SK-N-SH (cell line): ENCODE results near the gene SPEG. TPM values are rescaled to one million over a fixed set of nuclear protein-coding genes. Genes with fewer than 3 reads are reported as not detected.

Experiments
- CTCF ChIA-PET: fragments of 300-600, 350-600 bp; formaldehyde crosslinking; extraction: SDS; loops from one replicate; lab custom pipeline; 2021; lab: Yijun Ruan, JAX
- POLR2A ChIA-PET: fragments of 350-600 bp; sonication (Branson Sonifier 250); formaldehyde crosslinking; extraction: SDS; loops from one replicate; lab custom pipeline; 2020; ENCODE audit warnings: antibody characterized with exemption, inconsistent platforms; lab: Yijun Ruan, JAX
- DNase-seq: peaks from one replicate; pipeline ENCODE4 v3.0.0; 2012
- H2AFZ ChIP-seq: fragments of 200-600 bp; sonication (generic); 2 replicates; pipeline ENCODE4 v1.8.1; 2016; ENCODE audit warnings: antibody characterized with exemption, mild to moderate bottlenecking, low read depth
- H3F3A ChIP-seq: fragments of 200-600 bp; sonication (generic); replicated peaks from 2 replicates; pipeline ENCODE3; 2016; ENCODE audit warnings: antibody characterized with exemption, mild to moderate bottlenecking; ENCODE audit not compliant: insufficient read depth
- H3K27ac ChIP-seq, 2 experiments: fragments of 200-500 bp in 1 of 2; fragments of 200-600 bp in 1 of 2; sonication (Bioruptor generic) in 1 of 2; sonication (generic), shearing (Covaris generic) in 1 of 2; 2 replicates each; pipeline versions ENCODE4 v1.5.1 to v1.6.1; 2014 to 2016; ENCODE audit warnings: low read depth in 2 of 2, inconsistent platforms in 1 of 2, low read length in 1 of 2, mild to moderate bottlenecking in 1 of 2, mixed read lengths in 1 of 2
- H3K27me3 ChIP-seq: fragments of 200-600 bp; sonication (generic), shearing (Covaris generic); 2 replicates; pipeline ENCODE4 v1.6.1; 2016; ENCODE audit warnings: mixed run types; ENCODE audit not compliant: insufficient read depth
- H3K36me3 ChIP-seq, 2 experiments: fragments of 200-500 bp in 1 of 2; fragments of 200-600 bp in 1 of 2; sonication (Bioruptor generic) in 1 of 2; sonication (generic) in 1 of 2; replicated peaks in 1 of 2; 2 replicates each; pipeline versions ENCODE3 to v1.5.1; 2014 to 2016; ENCODE audit warnings: low read length in 1 of 2, mild to moderate bottlenecking in 1 of 2; ENCODE audit not compliant: insufficient read depth in 2 of 2, control insufficient read depth in 1 of 2
- H3K4me1 ChIP-seq, 2 experiments: fragments of 200-500 bp in 1 of 2; fragments of 200-600 bp in 1 of 2; sonication (Bioruptor generic) in 1 of 2; sonication (generic), shearing (Covaris generic) in 1 of 2; 2 replicates each; pipeline versions ENCODE4 v1.5.1 to v1.6.1; 2014 to 2016; ENCODE audit warnings: low read depth in 1 of 2, low read length in 1 of 2, mixed run types in 1 of 2; ENCODE audit not compliant: insufficient read depth in 2 of 2, control insufficient read depth in 1 of 2
- H3K4me2 ChIP-seq: fragments of 200-600 bp; sonication (generic), shearing (Covaris generic); 2 replicates; pipeline ENCODE4 v1.6.1; 2017; ENCODE audit warnings: mixed run types
- H3K4me3 ChIP-seq, 2 experiments: fragments of 200-500 bp in 1 of 2; fragments of 200-600 bp in 1 of 2; sonication (Bioruptor generic) in 1 of 2; sonication (generic), shearing (Covaris generic) in 1 of 2; 2 replicates each; pipeline versions ENCODE4 v1.5.1 to v1.8.1; 2014 to 2016; ENCODE audit warnings: low read depth in 2 of 2, inconsistent platforms in 1 of 2, low read length in 1 of 2, mild to moderate bottlenecking in 1 of 2, mixed read lengths in 1 of 2, moderate library complexity in 1 of 2
- H3K79me2 ChIP-seq: fragments of 200-600 bp; sonication (generic); 2 replicates; pipeline ENCODE4 v1.8.1; 2017; ENCODE audit warnings: mild to moderate bottlenecking; ENCODE audit not compliant: insufficient read depth
- H3K9ac ChIP-seq: fragments of 200-600 bp; sonication (generic); 2 replicates; pipeline ENCODE4 v1.6.1; 2017; ENCODE audit warnings: mixed run types
- H3K9me2 ChIP-seq: fragments of 200-600 bp; sonication (generic); 2 replicates; pipeline ENCODE4 v1.6.1; 2017; ENCODE audit warnings: mixed run types
- H3K9me3 ChIP-seq: fragments of 200-600 bp; sonication (generic); 2 replicates; pipeline ENCODE4 v1.6.1; 2017; ENCODE audit warnings: mixed run types, mild to moderate bottlenecking, moderate library complexity
- H4K20me1 ChIP-seq: fragments of 200-600 bp; sonication (generic); 2 replicates; pipeline ENCODE4 v1.6.1; 2017; ENCODE audit warnings: mild to moderate bottlenecking, mixed run types; ENCODE audit not compliant: insufficient read depth
- EP300 ChIP-seq, 2 experiments: IDR thresholded peaks; 2 replicates each; pipeline versions ENCODE4 v1.4.0 to v1.6.1; 2012; ENCODE audit warnings: borderline replicate concordance in 1 of 2, low read depth in 1 of 2, low read length in 1 of 2
- JUND ChIP-seq: IDR thresholded peaks from 2 replicates; pipeline ENCODE4 v1.4.0; 2012
- NRF1 ChIP-seq: IDR thresholded peaks from 2 replicates; pipeline ENCODE4 v1.6.1; 2012; ENCODE audit warnings: low read depth, mild to moderate bottlenecking, low read length
- RAD21 ChIP-seq: IDR thresholded peaks from 2 replicates; pipeline ENCODE4 v1.6.1; 2012; ENCODE audit warnings: mild to moderate bottlenecking, low read length
- REST ChIP-seq: IDR thresholded peaks from 2 replicates; pipeline ENCODE4 v1.6.1; 2012; ENCODE audit warnings: mild to moderate bottlenecking, low read depth, low read length, moderate library complexity
- RFX5 ChIP-seq: IDR thresholded peaks from 2 replicates; pipeline ENCODE4 v1.6.1; 2012; ENCODE audit warnings: mild to moderate bottlenecking, improper control_type of control experiment, low read length
- TCF12 ChIP-seq: IDR thresholded peaks from 2 replicates; pipeline ENCODE4 v1.4.0; 2012
- ZBTB33 ChIP-seq: IDR thresholded peaks from 2 replicates; pipeline ENCODE4 v1.4.0; 2012; ENCODE audit warnings: low read depth, borderline replicate concordance
- WGBS: methylation state at CpG from one replicate; pipeline ENCODE4 v1.1.6; 2017; ENCODE audit warnings: low lambda C conversion rate; 5-methylcytosine and 5-hydroxymethylcytosine counted together
- polyA plus RNA-seq, 3 experiments: library from polyadenylated mRNA; depleted of rRNA; stranded (reverse); fragments of >200 nt; gene quantifications; 2 replicates each; pipeline ENCODE4 v1.2.3, GENCODE V29; 2012
- TF ChIP-seq, protein P1 (sequence below): fragments of 150-350 bp; IDR thresholded peaks from 2 replicates; pipeline ENCODE4 v1.6.1; 2017; ENCODE audit warnings: antibody characterized with exemption, low read length, low read depth, borderline replicate concordance
- TF ChIP-seq, protein P2 (sequence below): IDR thresholded peaks from 2 replicates; pipeline ENCODE4 v1.4.0; 2012; ENCODE audit warnings: low read depth

SPEG gene
- polyA plus RNA-seq, 1 of the 3 experiments (the other 2 are of a cell fraction): 107 TPM

DNA sequence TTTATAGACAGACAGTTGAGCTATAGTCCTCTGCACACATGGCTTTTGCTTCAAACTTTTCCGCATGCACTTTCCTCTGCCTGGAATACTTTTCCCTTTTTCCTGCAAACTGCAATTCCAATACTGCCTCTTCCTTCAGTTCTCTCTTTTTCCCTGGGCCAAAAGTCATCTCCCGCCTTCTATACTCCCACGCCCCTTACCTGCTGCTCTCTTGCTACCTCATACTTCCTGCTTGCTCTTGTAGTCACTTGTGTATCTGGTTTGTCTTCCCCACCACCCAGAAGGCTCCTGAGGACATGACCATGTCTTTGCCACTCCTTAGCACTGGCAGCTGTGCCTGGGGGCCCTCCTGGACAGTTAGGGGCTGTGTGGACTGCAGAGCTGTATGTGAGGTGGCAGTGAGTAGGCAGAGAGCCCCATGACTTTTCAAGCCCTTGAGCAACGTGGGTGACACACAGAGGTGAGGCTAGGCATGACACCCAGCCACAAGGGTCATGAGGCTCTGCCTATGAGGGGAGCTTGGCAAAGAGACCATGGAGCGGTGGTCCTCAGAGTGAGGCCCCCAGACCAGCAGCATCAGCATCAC lies 23.2 kb downstream of the SPEG start:
- Histone ChIP-seq H3K27me3 (no peaks in the 10 kb centered on the region), H3K4me2 (no peak overlapping the region), H3K4me3 (no peak overlapping the region), H3K4me1 (peaks cover 34 to 43% of the 10 kb centered on the region in 2 experiments), H3K9ac (no peak overlapping the region), H4K20me1 (no peaks in the 10 kb centered on the region), H3K9me3 (no peaks in the 10 kb centered on the region), H3K79me2 (peaks cover 17% of the 10 kb centered on the region; the same call in 1 of the 2 replicates), H2AFZ (no peak overlapping the region), H3K36me3 (peaks cover 19 to 44% of the 10 kb centered on the region in 2 experiments), H3K27ac (no peak overlapping the region; a peak in 1 of 4 replicates), H3K9me2 (no peaks in the 10 kb centered on the region), H3F3A (peaks cover 10% of the 10 kb centered on the region)
- ChIA-PET CTCF (interaction anchor here (0.6 to 10.9 kb wide), 13 partner anchors 15 to 83 kb away, joined by 3 to 159 read pairs (median 6); partner anchors contain the start of gene ASIC4), POLR2A (interaction anchor here (0.6 to 1.5 kb wide), 2 partner anchors 13 to 16 kb away, joined by 3 read pairs; no protein-coding TSS in a partner anchor)
- WGBS: 88% methylated on average over 4 of the region's 5 CpGs
- no peak for TF ChIP-seq REST
- TF ChIP-seq RAD21: peak; percentile 33
- DNase-seq: no peak

DNA sequence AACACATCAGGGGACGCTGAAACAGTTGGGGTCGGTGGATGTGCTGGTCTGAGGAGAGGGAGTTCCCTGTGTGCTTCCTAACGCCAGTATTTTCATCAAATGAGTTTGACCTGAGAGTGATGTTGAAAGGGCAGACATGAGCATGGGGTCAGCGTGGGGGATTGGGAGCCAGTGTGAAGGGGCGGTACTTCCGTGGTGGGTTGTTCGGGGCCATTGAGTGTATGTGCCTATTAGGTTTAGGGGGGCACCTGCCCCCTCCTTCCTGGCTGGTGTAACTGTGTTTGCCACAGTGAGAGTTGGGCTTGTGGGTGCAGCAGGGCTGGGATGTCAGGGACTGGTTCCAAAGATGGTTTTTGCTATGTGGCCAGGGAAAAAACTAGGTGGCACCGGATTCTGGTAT lies 24.4 kb downstream of the SPEG start:
- no peak overlapping the region for H3K4me3 ChIP-seq
- H4K20me1 ChIP-seq: no peaks in the 10 kb centered on the region
- H3K4me2 ChIP-seq: no peak overlapping the region
- H3K27me3 ChIP-seq: no peaks in the 10 kb centered on the region
- peaks cover 19 to 55% of the 10 kb centered on the region in 2 experiments for H3K36me3 ChIP-seq
- H2AFZ ChIP-seq: no peak overlapping the region
- peaks cover 24 to 32% of the 10 kb centered on the region in 2 experiments for H3K4me1 ChIP-seq
- ChIA-PET CTCF (interaction anchor here (1.0 to 10.9 kb wide), 27 partner anchors 9 to 83 kb away, joined by 3 to 159 read pairs (median 6); partner anchors contain the start of genes ASIC4, CHPF and SPEG), POLR2A (interaction anchor here (0.6 to 2.3 kb wide), 5 partner anchors 14 to 71 kb away, joined by 3 to 6 read pairs (median 3); no protein-coding TSS in a partner anchor)
- peak overlapping the region in 1 of 2 experiments; percentile 2; a peak in 1 of 4 replicates for H3K27ac ChIP-seq
- H3K9me2 ChIP-seq: no peaks in the 10 kb centered on the region
- WGBS: 90% methylated on average over 8 of the region's 8 CpGs
- peaks cover 9% of the 10 kb centered on the region for H3F3A ChIP-seq
- H3K9me3 ChIP-seq: no peaks in the 10 kb centered on the region
- TF ChIP-seq EP300 (IDR thresholded peaks at IDR 0.05; ENCODE audit: borderline replicate concordance in 1 of 2, low read depth in 1 of 2, low read length in 1 of 2) (no peak), JUND (no peak), TCF12 (no peak), ZBTB33 (no peak), NRF1 (no peak), RAD21 (no peak), RFX5 (no peak), REST (no peak)
- TF ChIP-seq, protein P1, sequence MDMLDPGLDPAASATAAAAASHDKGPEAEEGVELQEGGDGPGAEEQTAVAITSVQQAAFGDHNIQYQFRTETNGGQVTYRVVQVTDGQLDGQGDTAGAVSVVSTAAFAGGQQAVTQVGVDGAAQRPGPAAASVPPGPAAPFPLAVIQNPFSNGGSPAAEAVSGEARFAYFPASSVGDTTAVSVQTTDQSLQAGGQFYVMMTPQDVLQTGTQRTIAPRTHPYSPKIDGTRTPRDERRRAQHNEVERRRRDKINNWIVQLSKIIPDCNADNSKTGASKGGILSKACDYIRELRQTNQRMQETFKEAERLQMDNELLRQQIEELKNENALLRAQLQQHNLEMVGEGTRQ: no peak
- TF ChIP-seq, protein P2, sequence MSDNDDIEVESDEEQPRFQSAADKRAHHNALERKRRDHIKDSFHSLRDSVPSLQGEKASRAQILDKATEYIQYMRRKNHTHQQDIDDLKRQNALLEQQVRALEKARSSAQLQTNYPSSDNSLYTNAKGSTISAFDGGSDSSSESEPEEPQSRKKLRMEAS: no peak
- DNase-seq: no peak
- H3K9ac ChIP-seq: no peak overlapping the region
- H3K79me2 ChIP-seq: peaks cover 17% of the 10 kb centered on the region; the same call in 1 of the 2 replicates
